A673 (cell line): ENCODE data around the gene LAMA3.

Source experiments
- EZH2 ChIP-seq: fragments of 200-600 bp; sonication (generic); IDR thresholded peaks from 2 replicates; pipeline ENCODE4 v1.6.1; 2017; ENCODE audit warnings: borderline replicate concordance, low read depth, mild to moderate bottlenecking, mixed read lengths, antibody characterized with exemption, low read length; ENCODE audit not compliant: poor library complexity, severe bottlenecking
- TF ChIP-seq, protein P1 (sequence below): fragments of 300-800, 200-600 bp; sonication (generic); conservative IDR thresholded peaks from 2 replicates; pipeline ENCODE4 v1.5.1; 2017; ENCODE audit warnings: low read depth, mild to moderate bottlenecking, antibody characterized with exemption, low read length, moderate library complexity, mixed read lengths

DNA sequence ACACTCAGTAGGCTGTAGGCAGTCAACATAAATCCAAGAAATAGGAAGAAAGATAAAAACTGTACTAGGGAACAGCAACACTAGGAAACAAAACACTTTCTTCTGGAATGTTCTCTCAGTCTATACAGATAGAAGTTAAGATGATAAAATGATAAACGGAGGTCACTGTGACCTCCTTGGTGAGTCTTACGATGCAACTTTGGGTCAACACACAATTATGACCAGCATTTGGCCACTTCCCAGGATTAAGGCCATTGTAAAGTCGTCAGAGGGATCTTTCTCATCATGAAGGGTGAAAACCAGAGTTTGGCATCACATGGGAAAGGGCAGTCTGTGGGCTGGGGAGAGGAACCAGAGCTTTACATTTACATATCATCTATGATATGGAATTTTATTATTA, 33.4 kb downstream of the LAMA3 start:
- TF ChIP-seq, protein P1, sequence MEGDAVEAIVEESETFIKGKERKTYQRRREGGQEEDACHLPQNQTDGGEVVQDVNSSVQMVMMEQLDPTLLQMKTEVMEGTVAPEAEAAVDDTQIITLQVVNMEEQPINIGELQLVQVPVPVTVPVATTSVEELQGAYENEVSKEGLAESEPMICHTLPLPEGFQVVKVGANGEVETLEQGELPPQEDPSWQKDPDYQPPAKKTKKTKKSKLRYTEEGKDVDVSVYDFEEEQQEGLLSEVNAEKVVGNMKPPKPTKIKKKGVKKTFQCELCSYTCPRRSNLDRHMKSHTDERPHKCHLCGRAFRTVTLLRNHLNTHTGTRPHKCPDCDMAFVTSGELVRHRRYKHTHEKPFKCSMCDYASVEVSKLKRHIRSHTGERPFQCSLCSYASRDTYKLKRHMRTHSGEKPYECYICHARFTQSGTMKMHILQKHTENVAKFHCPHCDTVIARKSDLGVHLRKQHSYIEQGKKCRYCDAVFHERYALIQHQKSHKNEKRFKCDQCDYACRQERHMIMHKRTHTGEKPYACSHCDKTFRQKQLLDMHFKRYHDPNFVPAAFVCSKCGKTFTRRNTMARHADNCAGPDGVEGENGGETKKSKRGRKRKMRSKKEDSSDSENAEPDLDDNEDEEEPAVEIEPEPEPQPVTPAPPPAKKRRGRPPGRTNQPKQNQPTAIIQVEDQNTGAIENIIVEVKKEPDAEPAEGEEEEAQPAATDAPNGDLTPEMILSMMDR, result no peak
- no peak for TF ChIP-seq EZH2
